Measurements from ENCODE around the gene DKK1.
A peak's percentile ranks its signal among the peaks of the same experiment; 100 is the strongest.

Gene DKK1

DNA sequence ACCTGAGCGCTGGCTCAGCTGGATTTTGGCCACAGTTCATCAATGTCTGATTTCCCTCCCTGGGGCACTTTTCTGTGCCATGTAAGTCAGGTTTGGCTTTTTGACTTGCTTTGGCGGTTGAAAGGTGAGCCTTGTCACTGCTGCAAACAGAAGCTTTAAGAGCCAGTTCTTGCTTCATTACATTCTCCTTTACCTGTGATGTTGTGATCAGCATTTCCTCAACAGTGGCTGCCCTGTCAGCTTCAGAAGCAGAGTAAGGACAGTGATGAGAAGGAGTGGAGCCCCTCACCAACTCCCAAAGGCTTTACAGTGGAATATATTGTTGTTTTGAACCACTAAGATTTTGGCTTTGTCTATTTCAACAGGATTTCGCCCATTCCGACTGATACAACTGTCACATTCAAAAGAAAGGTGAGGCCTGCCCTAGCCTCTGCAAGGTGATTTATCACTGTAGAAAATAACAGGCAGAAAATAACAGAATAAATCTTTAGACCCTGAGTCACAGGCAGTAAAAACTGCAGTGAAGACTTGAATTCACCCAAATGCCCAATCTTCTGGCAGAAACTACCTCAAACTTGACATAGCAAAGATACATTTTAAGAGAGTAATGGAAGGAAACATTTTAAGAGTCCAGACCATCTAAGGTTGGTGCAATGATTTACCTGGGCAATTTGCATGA lies 13.3 kb upstream of the DKK1 start:
- TF ChIP-seq, protein P1, sequence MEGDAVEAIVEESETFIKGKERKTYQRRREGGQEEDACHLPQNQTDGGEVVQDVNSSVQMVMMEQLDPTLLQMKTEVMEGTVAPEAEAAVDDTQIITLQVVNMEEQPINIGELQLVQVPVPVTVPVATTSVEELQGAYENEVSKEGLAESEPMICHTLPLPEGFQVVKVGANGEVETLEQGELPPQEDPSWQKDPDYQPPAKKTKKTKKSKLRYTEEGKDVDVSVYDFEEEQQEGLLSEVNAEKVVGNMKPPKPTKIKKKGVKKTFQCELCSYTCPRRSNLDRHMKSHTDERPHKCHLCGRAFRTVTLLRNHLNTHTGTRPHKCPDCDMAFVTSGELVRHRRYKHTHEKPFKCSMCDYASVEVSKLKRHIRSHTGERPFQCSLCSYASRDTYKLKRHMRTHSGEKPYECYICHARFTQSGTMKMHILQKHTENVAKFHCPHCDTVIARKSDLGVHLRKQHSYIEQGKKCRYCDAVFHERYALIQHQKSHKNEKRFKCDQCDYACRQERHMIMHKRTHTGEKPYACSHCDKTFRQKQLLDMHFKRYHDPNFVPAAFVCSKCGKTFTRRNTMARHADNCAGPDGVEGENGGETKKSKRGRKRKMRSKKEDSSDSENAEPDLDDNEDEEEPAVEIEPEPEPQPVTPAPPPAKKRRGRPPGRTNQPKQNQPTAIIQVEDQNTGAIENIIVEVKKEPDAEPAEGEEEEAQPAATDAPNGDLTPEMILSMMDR (IDR thresholded peaks at IDR 0.05; ENCODE audit: low read depth, low read length): no peak
- H3K4me3 ChIP-seq (ENCODE audit: low read depth, low read length): no peak overlapping the region

- TF ChIP-seq, protein P1 (IDR thresholded peaks at IDR 0.05; ENCODE audit: low read depth, low read length): peak; percentile 45; the same call in 1 of the 2 replicates
- peak overlapping the region; percentile 59 for H3K4me3 ChIP-seq (ENCODE audit: low read depth, low read length)
These were observed 5.6 kb upstream of the DKK1 start for GRCh38 chr10:52308251-52309031.

GRCh38 chr10:52312942-52313255 lies 1.2 kb upstream of the DKK1 start:
- TF ChIP-seq, protein P1 (IDR thresholded peaks at IDR 0.05; ENCODE audit: low read depth, low read length): no peak
- H3K4me3 ChIP-seq (ENCODE audit: low read depth, low read length): peak overlapping the region; percentile 70

GRCh38 chr10:52313256-52313932 lies 687 bp upstream of the DKK1 start:
- TF ChIP-seq, protein P1 (IDR thresholded peaks at IDR 0.05; ENCODE audit: low read depth, low read length): no peak
- peak overlapping the region; percentile 70 for H3K4me3 ChIP-seq (ENCODE audit: low read depth, low read length)

- H3K4me3 ChIP-seq (ENCODE audit: low read depth, low read length): peak overlapping the region; percentile 70
- TF ChIP-seq, protein P1 (IDR thresholded peaks at IDR 0.05; ENCODE audit: low read depth, low read length): no peak
These were observed 906 bp downstream of the DKK1 start for GRCh38 chr10:52314822-52315552.

DNA sequence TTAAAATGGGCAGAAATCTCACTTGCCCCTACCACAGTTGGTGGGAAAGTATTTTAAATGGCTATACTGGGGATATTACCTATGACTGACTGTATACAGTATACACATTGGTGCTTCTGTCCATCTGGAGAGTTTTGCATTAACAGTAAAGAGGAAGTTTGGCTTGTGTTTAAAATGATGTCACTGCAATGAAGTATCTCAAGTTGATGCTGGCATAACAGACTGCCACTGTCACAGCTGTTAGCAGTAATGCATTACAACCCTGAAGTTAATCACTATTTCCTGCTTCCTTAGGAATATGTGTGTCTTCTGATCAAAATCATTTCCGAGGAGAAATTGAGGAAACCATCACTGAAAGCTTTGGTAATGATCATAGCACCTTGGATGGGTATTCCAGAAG lies 1.9 kb downstream of the DKK1 start:
- TF ChIP-seq, protein P1 (IDR thresholded peaks at IDR 0.05; ENCODE audit: low read depth, low read length): no peak
- peak overlapping the region; percentile 70 for H3K4me3 ChIP-seq (ENCODE audit: low read depth, low read length)
